NCI-H82 (cell line): ENCODE measurements around the gene PPARA.
A peak's percentile ranks its signal among the peaks of the same experiment; 100 is the strongest.

Experiments
- DNase-seq: peaks from one replicate; lab custom pipeline; 2025; lab: John Stamatoyannopoulos, UW

PPARA gene

DNA sequence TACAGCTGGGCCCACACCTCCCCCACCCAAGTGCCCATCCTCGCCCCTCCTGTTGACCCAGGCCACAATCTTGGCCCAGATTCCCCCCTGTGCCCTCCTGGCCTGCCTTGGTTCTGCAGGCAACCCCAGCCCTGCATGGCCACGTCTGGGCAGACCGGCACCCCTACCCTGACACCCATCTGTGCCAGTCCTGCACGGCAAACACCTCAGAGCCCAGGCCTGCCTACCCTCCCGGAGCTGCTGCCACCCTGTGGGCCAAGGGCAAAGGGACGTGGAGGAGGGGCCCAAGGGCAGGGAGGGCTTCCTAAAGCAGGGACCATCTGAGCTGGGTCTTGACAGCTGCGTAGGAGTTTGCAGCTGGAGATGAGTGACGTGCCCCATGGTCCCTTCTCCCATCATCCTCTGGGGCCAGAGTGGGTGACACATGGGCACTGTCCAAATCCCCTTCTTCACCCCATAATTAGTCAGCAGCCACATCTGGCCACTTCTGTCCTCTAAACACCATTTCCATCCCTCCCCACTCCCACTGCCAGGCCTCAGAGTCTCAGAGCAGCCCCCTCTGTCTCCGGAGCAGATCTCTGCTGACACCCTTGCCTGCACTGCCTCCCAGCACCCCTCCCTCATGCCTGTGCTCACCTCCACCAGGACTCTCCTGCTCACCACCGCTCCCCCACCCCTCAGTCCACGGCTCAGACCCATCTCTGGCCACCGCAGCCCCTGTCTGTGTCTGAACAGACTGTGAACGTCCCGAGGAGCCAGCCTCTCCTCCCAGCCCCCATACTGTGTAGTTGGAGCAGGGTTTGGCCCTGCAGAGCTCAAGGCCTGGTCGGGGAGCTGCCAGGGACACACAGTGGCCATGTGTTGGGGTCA lies 35.6 kb upstream of the PPARA start:
- no peak for DNase-seq

- no peak for DNase-seq
These were observed 35.0 kb upstream of the PPARA start for GRCh38 chr22:46115388-46115678.

DNA sequence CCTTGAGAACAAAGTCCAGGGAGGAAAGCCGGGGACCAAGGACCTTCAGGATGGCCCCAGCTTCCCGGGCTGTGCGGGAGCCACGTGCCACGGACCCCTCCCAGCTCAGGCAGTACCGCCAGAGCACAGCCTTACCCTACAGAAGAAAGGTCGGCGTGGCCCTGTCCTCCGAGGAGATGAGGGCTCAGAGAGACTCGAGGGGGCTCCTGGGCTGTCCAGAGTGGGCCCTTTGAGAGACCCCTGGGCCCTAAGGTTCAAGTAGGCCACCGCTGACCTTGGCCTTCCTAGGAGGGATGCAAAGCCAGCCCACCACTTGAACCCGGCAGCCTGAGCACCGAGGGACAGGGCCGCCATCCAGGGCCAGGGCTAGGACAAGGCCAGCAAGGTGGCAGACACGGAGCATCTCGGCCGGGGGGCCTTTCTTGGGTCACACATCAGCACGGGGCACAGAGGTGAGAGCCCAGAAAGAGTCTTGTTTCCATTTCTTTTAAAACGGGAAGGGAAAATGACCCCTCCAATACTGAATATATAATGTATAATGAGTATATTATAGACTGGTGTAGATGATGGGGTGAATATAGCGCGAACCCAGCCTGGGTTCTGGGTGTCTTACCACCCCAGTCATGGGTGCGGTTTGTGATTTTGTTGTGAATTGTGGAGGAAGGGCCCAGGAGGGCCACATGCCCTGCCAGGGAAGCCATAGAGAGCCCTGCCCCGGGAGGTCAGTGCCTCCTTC lies 34.4 kb upstream of the PPARA start:
- no peak for DNase-seq

DNA sequence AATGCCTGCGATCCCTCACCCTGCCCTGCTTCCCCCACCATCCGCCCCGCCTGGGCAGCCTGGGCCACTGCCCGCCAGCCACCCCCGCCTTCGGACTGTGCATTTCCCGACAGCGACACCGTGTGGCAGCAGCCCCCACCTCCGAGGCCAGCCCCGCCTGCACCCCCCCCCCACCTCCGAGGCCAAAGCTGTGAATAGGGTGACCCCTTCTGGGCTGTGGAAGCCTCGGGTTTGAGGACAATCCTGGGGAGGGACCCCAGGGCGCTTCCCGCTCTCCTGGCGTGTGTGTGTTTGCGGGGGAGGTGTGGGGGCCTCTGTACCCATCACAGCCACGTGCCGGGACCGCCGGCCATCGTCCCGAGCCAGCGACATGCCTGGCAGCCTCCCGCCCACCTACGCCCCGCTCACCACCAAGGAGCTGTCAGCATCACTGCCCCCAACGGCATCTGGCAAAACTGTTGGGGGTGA lies 33.8 kb upstream of the PPARA start:
- peak; percentile 85 for DNase-seq

DNA sequence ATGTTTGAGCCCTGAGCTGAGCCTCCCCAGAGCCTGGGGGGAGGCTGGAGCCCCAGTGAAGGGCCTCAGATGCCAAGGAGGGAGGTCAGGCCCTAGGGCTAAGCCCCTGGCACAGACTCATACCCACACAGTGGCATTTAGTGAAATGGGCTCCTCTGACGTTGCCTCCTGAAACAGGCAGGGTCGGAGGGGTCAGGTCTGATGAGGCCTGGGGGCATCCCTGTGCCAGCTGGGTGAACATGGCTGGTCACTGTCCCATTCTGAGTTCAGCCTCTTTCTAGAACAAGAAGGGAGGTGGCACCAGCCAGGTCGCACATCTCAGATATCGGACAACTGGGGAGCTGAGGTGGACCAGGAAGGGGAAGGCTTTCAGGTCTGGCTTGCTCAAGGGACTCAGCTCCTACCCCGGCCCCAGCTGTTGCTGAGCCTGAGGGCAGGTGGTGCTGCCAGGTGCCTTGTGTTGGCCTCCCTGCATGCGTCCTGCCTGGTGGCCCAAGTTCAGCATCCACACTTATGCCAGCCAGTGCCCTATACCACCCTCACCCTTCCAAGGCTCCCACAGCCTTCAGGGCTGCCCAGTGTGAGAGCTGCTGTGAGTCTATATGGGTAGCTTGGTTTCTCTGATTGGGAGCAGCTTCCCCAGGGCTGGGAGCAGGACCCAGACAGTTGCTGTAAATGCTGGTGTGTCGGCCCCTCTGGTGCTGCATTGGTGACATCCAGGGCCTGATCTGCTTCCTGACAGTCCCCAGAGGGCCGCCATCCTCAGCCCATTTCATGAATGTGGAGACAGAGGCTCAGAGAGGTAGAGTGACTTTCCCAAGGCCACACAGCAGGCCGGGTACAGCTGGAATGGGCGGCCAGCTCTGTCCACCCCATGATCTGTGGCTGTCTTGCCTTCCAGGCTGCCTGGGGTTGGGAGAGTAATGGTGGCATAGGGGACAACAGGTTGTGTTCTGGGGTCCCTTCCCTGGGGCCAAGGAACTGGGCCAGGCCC lies 32.8 kb upstream of the PPARA start:
- no peak for DNase-seq

- DNase-seq, result no peak
These were observed 31.1 kb upstream of the PPARA start for GRCh38 chr22:46119093-46119728.

GRCh38 chr22:46119729-46120419 lies 30.5 kb upstream of the PPARA start:
- no peak for DNase-seq

DNA sequence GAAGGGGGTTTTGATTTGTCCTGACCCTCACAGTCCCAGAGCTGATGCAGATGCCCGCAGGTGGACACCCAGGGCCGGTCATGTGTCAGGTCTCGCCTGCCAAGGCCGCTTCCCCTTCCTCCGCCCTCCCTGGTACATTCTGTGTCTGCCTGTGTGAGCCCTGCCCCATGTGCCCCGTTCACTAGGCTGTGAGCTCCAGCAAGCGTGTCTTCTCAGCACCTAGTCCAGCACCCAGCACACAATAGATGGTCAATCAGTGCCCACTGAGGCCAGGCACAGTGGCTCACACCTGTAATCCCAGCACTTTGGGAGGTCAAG lies 29.9 kb upstream of the PPARA start:
- DNase-seq, result no peak

GRCh38 chr22:46121079-46121478 lies 29.2 kb upstream of the PPARA start:
- no peak for DNase-seq

GRCh38 chr22:46121523-46122287 lies 28.6 kb upstream of the PPARA start:
- no peak for DNase-seq

DNA sequence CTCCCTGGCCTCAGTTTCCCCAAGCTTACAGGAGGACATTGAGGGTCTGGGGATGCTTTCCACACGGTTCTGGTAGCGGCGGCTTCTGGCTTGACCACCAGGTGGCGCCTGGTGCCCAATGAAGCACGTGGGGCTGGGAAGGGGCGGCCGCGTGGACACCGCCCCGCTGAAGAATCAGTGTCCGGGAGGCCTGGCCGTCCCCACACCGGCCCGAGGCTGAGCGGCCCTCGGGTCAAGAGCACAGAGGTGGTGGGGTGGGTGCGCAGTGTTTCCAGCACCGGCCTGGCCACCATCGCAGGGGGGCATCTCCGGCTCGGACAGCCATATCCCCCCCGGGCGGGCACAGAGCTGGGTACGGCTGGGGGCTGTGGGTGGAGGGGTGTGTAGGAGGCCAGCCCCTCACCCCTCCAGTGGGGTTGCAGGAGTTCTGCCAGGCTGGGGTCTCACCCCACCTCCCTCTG lies 27.8 kb upstream of the PPARA start:
- peak; percentile 74 for DNase-seq

- DNase-seq, result no peak
These were observed 27.2 kb upstream of the PPARA start for GRCh38 chr22:46122980-46123693.

GRCh38 chr22:46123694-46124382 lies 26.5 kb upstream of the PPARA start:
- no peak for DNase-seq

DNA sequence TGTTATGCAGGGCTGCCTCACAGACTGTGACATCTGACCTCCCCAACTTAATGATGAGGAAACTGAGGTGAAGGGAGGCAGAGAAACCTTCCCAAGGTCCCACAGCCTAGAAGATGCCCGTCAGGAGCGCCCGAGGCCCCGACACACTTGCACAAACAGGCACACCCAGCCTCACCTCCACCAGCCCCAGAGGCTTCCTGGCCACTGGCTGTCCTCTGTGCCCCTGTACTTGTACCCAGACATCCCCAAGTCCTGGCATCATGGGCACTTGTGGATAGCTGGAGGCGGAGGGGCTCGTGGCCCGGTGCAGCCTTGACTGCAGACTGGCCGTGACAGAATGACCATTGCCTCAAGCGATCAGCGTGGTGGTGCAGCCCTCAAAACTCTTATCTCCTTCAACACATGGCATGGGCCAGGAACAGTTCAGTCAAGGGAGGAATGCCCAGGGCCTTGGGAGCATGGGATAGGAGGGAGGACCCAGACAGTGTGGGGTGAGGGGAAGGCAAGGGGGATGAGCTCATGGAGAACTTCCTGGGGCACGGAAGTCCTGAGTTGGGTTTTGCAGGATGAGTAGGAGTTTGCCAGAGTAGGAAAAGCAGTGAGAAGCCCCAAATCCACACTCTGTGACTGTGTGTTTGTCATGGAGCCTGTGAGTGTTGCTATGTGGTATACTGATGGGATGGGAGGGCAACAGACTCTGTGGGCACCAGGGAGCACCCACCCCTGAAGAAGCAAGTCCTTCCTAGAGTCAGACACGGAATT lies 25.8 kb upstream of the PPARA start:
- no peak for DNase-seq

DNA sequence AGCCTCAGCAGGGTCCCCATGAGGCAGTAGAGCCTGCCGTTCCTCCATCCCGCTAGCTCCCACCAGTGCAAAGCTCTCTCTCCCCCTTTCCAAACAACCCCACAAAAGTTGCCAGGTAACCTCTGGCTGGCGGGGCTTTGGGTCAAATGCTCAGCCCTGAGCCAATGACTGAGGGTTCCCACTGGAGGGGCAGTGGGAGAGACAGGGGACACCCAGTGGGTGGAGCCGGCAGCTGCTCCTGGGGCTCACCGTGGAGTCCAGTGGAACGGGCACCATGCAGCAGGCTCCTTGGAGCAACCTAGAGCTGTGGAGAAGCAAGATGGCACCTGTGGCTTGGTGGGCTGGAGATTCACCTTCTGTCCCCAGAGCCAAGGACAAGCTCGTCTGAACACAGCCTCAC lies 25.0 kb upstream of the PPARA start:
- DNase-seq, result no peak

- DNase-seq, result no peak
These were observed 24.2 kb upstream of the PPARA start for GRCh38 chr22:46125816-46126765.

GRCh38 chr22:46126853-46127385 lies 23.4 kb upstream of the PPARA start:
- no peak for DNase-seq
